DND-41 (cell line): ENCODE data around the gene RNF144B.

ENCODE experiments used
- ATAC-seq: fragments of 200-7000 bp; cut with Tn5 transposase; 3 replicates; pipeline ENCODE4 v1.9.1; 2021; ENCODE audit warnings: low read depth; ENCODE audit not compliant: insufficient read depth
- DNase-seq: peaks from one replicate; pipeline ENCODE4 v3.0.0-alpha.2; 2020
- H2AFZ ChIP-seq: 2 replicates; pipeline ENCODE4 v1.6.0; 2012; ENCODE audit warnings: low read depth, low read length
- H3K27ac ChIP-seq: 2 replicates; pipeline ENCODE4 v1.5.1; 2012; ENCODE audit warnings: low read length, inconsistent platforms
- H3K27me3 ChIP-seq: fragments of 200-600 bp; sonication (generic); 2 replicates; pipeline ENCODE4 v1.6.0; 2012; ENCODE audit warnings: low read length, mild to moderate bottlenecking, inconsistent platforms; ENCODE audit not compliant: insufficient read depth, poor library complexity
- H3K36me3 ChIP-seq: 2 replicates; pipeline ENCODE4 v1.5.1; 2012; ENCODE audit warnings: low read length, inconsistent platforms; ENCODE audit not compliant: insufficient read depth
- H3K4me1 ChIP-seq: 2 replicates; pipeline ENCODE4 v1.5.1; 2012; ENCODE audit warnings: mild to moderate bottlenecking, low read length; ENCODE audit not compliant: insufficient read depth
- H3K4me2 ChIP-seq: 2 replicates; pipeline ENCODE4 v1.6.0; 2012; ENCODE audit warnings: mild to moderate bottlenecking, moderate library complexity, low read length, inconsistent platforms; ENCODE audit not compliant: insufficient read depth
- H3K4me3 ChIP-seq, 2 experiments: fragments of 200-600 bp in 1 of 2; shearing (Covaris generic) in 1 of 2; 2 replicates each; pipeline ENCODE4 v1.5.1; 2012 to 2016; ENCODE audit warnings: inconsistent platforms in 2 of 2, low read length in 2 of 2, mild to moderate bottlenecking in 2 of 2, low read depth in 1 of 2, moderate library complexity in 1 of 2
- H3K79me2 ChIP-seq: 2 replicates; pipeline ENCODE4 v1.6.0; 2012; ENCODE audit warnings: low read length, inconsistent platforms; ENCODE audit not compliant: insufficient read depth
- H3K9ac ChIP-seq: 2 replicates; pipeline ENCODE4 v1.6.0; 2012; ENCODE audit warnings: low read depth, mild to moderate bottlenecking, inconsistent platforms, low read length, moderate library complexity
- H3K9me3 ChIP-seq: 2 replicates; pipeline ENCODE4 v1.5.1; 2012; ENCODE audit warnings: low read length, moderate library complexity, mild to moderate bottlenecking, inconsistent platforms; ENCODE audit not compliant: insufficient read depth, severe bottlenecking
- H4K20me1 ChIP-seq: 2 replicates; pipeline ENCODE4 v1.6.0; 2012; ENCODE audit warnings: low read length; ENCODE audit not compliant: insufficient read depth
- EZH2 ChIP-seq: IDR thresholded peaks from 3 replicates; pipeline ENCODE4 v1.6.1; 2012; ENCODE audit warnings: borderline replicate concordance, low read depth, mild to moderate bottlenecking, moderate library complexity, low read length, inconsistent platforms; ENCODE audit not compliant: severe bottlenecking
- TF ChIP-seq, protein P1 (sequence below): IDR thresholded peaks from 2 replicates; pipeline ENCODE4 v1.5.1; 2012; ENCODE audit warnings: borderline replicate concordance, low read length, moderate library complexity, mild to moderate bottlenecking; ENCODE audit not compliant: poor library complexity, severe bottlenecking; ENCODE audit errors: extremely low read depth

The RNF144B gene

DNA sequence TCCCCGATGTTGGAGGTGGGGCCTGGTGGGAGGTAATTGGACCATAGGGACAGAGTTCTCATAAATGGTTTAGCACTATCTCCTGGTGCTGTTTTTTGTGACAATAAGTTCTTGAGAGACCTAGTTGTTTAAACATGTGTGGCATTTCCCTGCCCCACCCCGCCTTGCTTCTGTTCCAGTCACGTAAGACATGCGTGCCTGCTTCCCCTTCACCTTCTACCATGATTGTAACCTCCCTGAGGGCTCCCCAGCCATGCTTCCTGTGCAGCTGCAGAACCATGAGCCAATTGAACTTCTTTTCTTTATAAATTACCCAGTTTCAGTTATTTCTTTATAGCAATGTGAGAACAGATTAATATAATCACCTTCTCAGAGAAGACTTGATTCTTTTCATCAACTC lies 2.5 kb upstream of the RNF144B start:
- no peaks in the 10 kb centered on the region for H4K20me1 ChIP-seq
- H3K4me2 ChIP-seq = no peak overlapping the region
- peaks cover 25% of the 10 kb centered on the region for H3K27me3 ChIP-seq
- no peak overlapping the region for H3K4me3 ChIP-seq
- no peaks in the 10 kb centered on the region for H3K79me2 ChIP-seq
- no peak for DNase-seq
- H3K9ac ChIP-seq = no peak overlapping the region
- H3K4me1 ChIP-seq = peaks cover 14% of the 10 kb centered on the region; the same call in 1 of the 2 replicates
- no peak for TF ChIP-seq EZH2
- TF ChIP-seq, protein P1, sequence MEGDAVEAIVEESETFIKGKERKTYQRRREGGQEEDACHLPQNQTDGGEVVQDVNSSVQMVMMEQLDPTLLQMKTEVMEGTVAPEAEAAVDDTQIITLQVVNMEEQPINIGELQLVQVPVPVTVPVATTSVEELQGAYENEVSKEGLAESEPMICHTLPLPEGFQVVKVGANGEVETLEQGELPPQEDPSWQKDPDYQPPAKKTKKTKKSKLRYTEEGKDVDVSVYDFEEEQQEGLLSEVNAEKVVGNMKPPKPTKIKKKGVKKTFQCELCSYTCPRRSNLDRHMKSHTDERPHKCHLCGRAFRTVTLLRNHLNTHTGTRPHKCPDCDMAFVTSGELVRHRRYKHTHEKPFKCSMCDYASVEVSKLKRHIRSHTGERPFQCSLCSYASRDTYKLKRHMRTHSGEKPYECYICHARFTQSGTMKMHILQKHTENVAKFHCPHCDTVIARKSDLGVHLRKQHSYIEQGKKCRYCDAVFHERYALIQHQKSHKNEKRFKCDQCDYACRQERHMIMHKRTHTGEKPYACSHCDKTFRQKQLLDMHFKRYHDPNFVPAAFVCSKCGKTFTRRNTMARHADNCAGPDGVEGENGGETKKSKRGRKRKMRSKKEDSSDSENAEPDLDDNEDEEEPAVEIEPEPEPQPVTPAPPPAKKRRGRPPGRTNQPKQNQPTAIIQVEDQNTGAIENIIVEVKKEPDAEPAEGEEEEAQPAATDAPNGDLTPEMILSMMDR = no peak
- H3K9me3 ChIP-seq = no peaks in the 10 kb centered on the region
- no peak for ATAC-seq
- H3K36me3 ChIP-seq = no peaks in the 10 kb centered on the region
- H3K27ac ChIP-seq = no peak overlapping the region
- no peak overlapping the region for H2AFZ ChIP-seq

DNA sequence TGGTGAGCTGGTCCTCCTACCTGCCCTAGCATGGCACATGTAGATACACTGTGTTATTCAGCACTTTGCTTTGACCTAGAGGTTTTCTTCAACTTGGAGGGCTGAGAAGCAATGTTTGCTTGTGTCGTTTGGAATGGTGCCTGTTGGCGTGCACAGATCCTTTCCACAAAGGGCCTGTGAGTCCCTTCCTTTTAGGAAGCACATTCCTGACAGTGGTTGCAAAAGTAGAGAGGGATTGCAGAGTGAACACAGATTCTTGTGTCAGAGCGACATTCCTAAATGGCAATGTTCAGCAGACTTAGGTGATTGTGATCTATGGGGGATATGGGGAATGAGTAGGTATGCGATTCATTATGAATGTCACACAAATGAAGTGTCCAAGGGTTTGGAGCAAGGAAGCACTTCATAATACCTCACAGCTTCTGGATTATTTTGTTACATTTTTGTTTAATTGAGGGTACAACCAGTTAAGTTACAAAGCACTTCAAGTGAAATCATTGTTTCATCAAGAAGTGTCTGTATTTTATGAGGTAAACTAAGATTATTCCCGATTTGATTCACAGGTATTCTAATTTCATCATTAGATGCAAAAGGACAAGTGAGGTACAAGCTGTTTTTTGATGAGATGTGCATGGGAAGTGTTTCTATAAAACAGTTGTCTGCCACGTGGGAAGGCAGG lies 713 bp upstream of the RNF144B start:
- H3K9me3 ChIP-seq = no peaks in the 10 kb centered on the region
- H3K4me2 ChIP-seq = peak overlapping the region; percentile 71; the same call in 1 of the 2 replicates
- no peaks in the 10 kb centered on the region for H3K79me2 ChIP-seq
- no peak overlapping the region for H3K9ac ChIP-seq
- TF ChIP-seq, protein P1 = no peak
- TF ChIP-seq EZH2 = no peak
- no peak for DNase-seq
- H3K27me3 ChIP-seq = peaks cover 25% of the 10 kb centered on the region
- H3K4me3 ChIP-seq = no peak overlapping the region
- peak overlapping the region; percentile 55 for H2AFZ ChIP-seq
- H3K4me1 ChIP-seq = peaks cover 14% of the 10 kb centered on the region; the same call in 1 of the 2 replicates
- ATAC-seq = no peak
- H4K20me1 ChIP-seq = no peaks in the 10 kb centered on the region
- no peak overlapping the region for H3K27ac ChIP-seq
- no peaks in the 10 kb centered on the region for H3K36me3 ChIP-seq

DNA sequence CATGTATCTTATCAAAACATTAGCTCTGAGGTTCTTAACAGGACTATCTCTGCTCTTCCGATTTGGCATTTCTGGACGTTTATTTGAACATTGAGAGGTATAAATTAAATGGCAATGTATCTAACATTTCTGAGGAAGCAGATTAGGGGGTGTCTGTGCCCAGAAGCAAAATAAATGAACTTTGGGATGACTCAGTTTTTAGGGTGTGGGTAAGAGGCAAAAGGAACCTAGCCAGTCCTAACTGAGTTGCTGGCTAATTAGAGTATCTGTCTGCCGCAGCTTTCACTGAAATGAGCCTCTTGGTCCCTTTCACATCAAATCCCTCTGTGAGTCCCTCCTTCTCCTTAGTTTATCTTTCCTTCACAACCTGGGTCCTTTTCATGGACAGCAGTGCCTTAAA lies 1.1 kb downstream of the RNF144B start:
- Histone ChIP-seq H3K4me3 (no peak overlapping the region), H3K27me3 (peaks cover 25% of the 10 kb centered on the region), H3K9me3 (no peaks in the 10 kb centered on the region), H2AFZ (no peak overlapping the region), H3K9ac (no peak overlapping the region), H3K36me3 (no peaks in the 10 kb centered on the region), H3K4me1 (peaks cover 14% of the 10 kb centered on the region; the same call in 1 of the 2 replicates), H3K79me2 (no peaks in the 10 kb centered on the region), H3K4me2 (peak overlapping the region; percentile 71; the same call in 1 of the 2 replicates), H3K27ac (no peak overlapping the region), H4K20me1 (no peaks in the 10 kb centered on the region)
- ATAC-seq = no peak
- TF ChIP-seq, protein P1 = no peak
- no peak for TF ChIP-seq EZH2
- DNase-seq = no peak
